Measurements from ENCODE around the gene NELFCD. TPM values are rescaled to one million over a fixed set of nuclear protein-coding genes. Genes with fewer than 3 reads are reported as not detected.

The NELFCD gene
- total and polyA plus RNA-seq, 9 of the 15 experiments (the other 6 are each of a cell fraction or from before 2014, with no cell fraction given): 11.7 to 163 (median 96.5) TPM

DNA sequence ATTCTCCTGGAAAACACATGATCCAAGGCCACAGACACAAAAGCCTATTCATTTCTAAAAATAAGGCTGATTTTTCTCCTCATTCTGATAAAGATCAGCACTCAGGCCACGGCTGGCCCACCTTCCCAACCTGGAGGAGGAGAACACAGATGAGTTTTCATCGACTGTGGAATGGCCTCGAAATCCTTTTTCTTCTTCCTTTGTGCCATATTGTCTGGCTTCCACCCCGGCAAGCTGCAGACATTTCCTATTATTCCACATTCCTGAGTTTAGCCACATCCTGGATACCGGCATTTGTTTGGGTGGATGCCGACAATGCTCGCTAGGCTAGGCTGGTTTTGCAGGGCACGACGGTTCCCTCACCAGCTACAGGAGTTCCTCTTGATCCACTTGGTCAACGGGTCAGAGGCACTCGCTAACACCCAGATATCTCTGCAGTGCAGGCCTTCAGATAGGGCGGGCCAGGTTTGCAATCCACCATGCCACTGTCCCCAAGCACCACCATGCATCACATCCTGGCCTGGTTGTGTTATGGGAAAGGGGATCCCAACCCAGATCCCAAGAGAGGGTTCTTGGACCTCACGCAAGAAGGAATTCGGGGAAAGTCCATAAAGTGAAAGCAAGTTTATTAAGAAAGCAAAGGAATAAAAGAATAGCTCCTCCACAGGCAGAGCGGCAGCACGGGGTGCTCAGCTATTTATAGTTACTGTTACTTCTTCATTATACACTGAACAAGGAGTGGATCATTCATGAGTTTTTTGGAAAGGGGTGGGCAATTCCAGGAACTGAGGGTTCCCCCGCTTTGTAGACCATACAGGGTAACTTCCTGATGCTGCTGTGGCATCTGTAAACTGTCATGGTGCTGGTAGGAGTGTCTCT, 30.2 kb downstream of the NELFCD start:
- peaks cover 76 to 90% of the 10 kb centered on the region in 2 experiments for H3K4me1 ChIP-seq (replicated peaks in 1 of 2; ENCODE audit: control insufficient read depth in 2 of 2, insufficient read depth in 2 of 2, low read length in 2 of 2)
- H3K4me3 ChIP-seq: no peak overlapping the region; the same call in 1 of the 2 replicates
- H4K20me1 ChIP-seq (replicated peaks; ENCODE audit: control insufficient read depth, insufficient read depth, low read length): no peaks in the 10 kb centered on the region
- peak in 2 of 4 experiments; percentile 60 to 82 for DNase-seq (ENCODE audit: extremely low read depth in 1 of 4, low spot score in 3 of 4)
- no peaks in the 10 kb centered on the region for H3K9me3 ChIP-seq (replicated peaks; ENCODE audit: control insufficient read depth, insufficient read depth, low read depth, low read length)
- in situ Hi-C loops (cut with MboI): no loop called here
- POLR2A ChIA-PET: interaction anchor here (0.6 to 4.4 kb wide), 6 partner anchors 12 to 140 kb away, joined by 3 to 15 read pairs (median 4); partner anchors contain the start of gene ATP5F1E
- ATAC-seq: peak; percentile 49
- H3K9ac ChIP-seq (ENCODE audit: insufficient read depth in 1 of 2, low read depth in 2 of 2, low read length in 2 of 2): peak overlapping the region; percentile 53 to 66; a peak in 3 of 4 replicates
- H3K4me2 ChIP-seq (ENCODE audit: insufficient read depth, low read length): peak overlapping the region; percentile 70
- peaks cover 11% of the 10 kb centered on the region for H3K79me2 ChIP-seq (ENCODE audit: control insufficient read depth, insufficient read depth, low read length)
- H3K27ac ChIP-seq (ENCODE audit: extremely low read depth, low read depth, low read length): peak overlapping the region; percentile 83
- no peaks in the 10 kb centered on the region for H3K36me3 ChIP-seq (ENCODE audit: control insufficient read depth, insufficient read depth, low read length)
- H2AFZ ChIP-seq (ENCODE audit: low read depth, low read length): peak overlapping the region; percentile 84
- CTCF ChIA-PET (ENCODE audit: low intra/inter-chr PET ratio): interaction anchor here (0.6 kb wide), 1 partner anchor 359 kb away, joined by 3 read pairs; no protein-coding TSS in a partner anchor
- H3K27me3 ChIP-seq (ENCODE audit: control insufficient read depth in 2 of 2, insufficient read depth in 2 of 2, low read length in 2 of 2): no peaks in the 10 kb centered on the region
- 7% methylated on average over 17 of the region's 17 CpGs for WGBS (ENCODE audit: insufficient coverage, low coverage, missing lambda C conversion rate)
- peaks cover under 1% of the 10 kb centered on the region for H3K9me1 ChIP-seq (ENCODE audit: control insufficient read depth, insufficient read depth, low read length)
- FAIRE-seq: peak; percentile 89
- intact Hi-C loops (cut with micrococcal nuclease): no loop called here
- no TSS peak for BruUV-seq (replicated peaks)
- TF ChIP-seq GTF2B (IDR thresholded peaks at IDR 0.05; ENCODE audit: extremely low read depth, insufficient read length): no peak
- TF ChIP-seq CBFA2T2 (conservative IDR thresholded peaks at IDR 0.05): peak; percentile 51; the same call in 1 of the 2 replicates
- no peak for TF ChIP-seq DIDO1 (tag; IDR thresholded peaks at IDR 0.05; ENCODE audit: low read depth)
- TF ChIP-seq ZNF592 (IDR thresholded peaks at IDR 0.05): 0 out of 2 replicates have a peak, but pooled peaks have one; percentile 33
- TF ChIP-seq BRD9 (IDR thresholded peaks at IDR 0.05; ENCODE audit: low read depth, partially characterized antibody): peak; percentile 73
- TF ChIP-seq NR2F6 (CRISPR knock-in tag; IDR thresholded peaks at IDR 0.05): no peak
- TF ChIP-seq MYNN (IDR thresholded peaks at IDR 0.05): no peak
- TF ChIP-seq MYNN (CRISPR knock-in tag; IDR thresholded peaks at IDR 0.05): no peak
- no peak for TF ChIP-seq FOS (IDR thresholded peaks at IDR 0.05; ENCODE audit: extremely low read depth, insufficient read length)
- no peak for TF ChIP-seq KLF10 (CRISPR knock-in tag; IDR thresholded peaks at IDR 0.05)
- TF ChIP-seq MIER1 (IDR thresholded peaks at IDR 0.05; ENCODE audit: low read depth): no peak
- no peak for TF ChIP-seq SUPT5H (IDR thresholded peaks at IDR 0.05)
- TF ChIP-seq, protein P1, sequence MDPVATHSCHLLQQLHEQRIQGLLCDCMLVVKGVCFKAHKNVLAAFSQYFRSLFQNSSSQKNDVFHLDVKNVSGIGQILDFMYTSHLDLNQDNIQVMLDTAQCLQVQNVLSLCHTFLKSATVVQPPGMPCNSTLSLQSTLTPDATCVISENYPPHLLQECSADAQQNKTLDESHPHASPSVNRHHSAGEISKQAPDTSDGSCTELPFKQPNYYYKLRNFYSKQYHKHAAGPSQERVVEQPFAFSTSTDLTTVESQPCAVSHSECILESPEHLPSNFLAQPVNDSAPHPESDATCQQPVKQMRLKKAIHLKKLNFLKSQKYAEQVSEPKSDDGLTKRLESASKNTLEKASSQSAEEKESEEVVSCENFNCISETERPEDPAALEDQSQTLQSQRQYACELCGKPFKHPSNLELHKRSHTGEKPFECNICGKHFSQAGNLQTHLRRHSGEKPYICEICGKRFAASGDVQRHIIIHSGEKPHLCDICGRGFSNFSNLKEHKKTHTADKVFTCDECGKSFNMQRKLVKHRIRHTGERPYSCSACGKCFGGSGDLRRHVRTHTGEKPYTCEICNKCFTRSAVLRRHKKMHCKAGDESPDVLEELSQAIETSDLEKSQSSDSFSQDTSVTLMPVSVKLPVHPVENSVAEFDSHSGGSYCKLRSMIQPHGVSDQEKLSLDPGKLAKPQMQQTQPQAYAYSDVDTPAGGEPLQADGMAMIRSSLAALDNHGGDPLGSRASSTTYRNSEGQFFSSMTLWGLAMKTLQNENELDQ (CRISPR knock-in tag; IDR thresholded peaks at IDR 0.05; ENCODE audit: borderline replicate concordance): no peak
- no peak for TF ChIP-seq RFX5 (IDR thresholded peaks at IDR 0.05; ENCODE audit: low read depth, low read length)
